Fibroblast of mammary gland (primary cell): ENCODE results near the gene PHF23.

Source experiments
- DNase-seq: peaks from one replicate; pipeline ENCODE4 v3.0.0-alpha.2; 2010; ENCODE audit warnings: low read depth
- H3K4me3 ChIP-seq: 2 replicates; pipeline ENCODE4 v1.5.1; 2011; ENCODE audit warnings: low read depth, mild to moderate bottlenecking, low read length, moderate library complexity; ENCODE audit not compliant: control insufficient read depth
- TF ChIP-seq, protein P1 (sequence below): conservative IDR thresholded peaks from 2 replicates; pipeline ENCODE4 v1.5.1; 2011; ENCODE audit warnings: low read depth, low read length, inconsistent platforms; ENCODE audit not compliant: control insufficient read depth, insufficient read depth

Gene PHF23

DNA sequence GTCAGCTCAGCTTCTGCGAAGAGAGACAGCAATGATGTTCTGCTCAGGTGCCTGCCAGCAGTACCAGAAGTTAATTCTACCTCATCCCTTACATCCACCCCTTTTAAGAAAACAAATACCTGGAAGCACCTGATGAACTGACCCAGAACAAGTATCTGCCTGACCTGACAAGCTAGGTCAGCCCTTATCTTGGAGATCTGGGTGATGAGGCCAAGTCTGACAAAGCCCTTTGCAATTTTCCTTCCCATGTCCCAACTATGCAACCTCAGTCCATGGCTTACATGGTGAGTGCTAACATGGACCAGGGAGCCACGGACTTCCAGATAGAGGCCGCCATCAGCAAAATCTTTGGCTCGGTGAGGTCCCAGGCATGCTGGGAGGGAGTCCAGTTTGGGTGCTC is 15.9 kb downstream of the PHF23 start:
- no peak for DNase-seq
- TF ChIP-seq, protein P1, sequence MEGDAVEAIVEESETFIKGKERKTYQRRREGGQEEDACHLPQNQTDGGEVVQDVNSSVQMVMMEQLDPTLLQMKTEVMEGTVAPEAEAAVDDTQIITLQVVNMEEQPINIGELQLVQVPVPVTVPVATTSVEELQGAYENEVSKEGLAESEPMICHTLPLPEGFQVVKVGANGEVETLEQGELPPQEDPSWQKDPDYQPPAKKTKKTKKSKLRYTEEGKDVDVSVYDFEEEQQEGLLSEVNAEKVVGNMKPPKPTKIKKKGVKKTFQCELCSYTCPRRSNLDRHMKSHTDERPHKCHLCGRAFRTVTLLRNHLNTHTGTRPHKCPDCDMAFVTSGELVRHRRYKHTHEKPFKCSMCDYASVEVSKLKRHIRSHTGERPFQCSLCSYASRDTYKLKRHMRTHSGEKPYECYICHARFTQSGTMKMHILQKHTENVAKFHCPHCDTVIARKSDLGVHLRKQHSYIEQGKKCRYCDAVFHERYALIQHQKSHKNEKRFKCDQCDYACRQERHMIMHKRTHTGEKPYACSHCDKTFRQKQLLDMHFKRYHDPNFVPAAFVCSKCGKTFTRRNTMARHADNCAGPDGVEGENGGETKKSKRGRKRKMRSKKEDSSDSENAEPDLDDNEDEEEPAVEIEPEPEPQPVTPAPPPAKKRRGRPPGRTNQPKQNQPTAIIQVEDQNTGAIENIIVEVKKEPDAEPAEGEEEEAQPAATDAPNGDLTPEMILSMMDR, result no peak
- H3K4me3 ChIP-seq, result no peak overlapping the region

DNA sequence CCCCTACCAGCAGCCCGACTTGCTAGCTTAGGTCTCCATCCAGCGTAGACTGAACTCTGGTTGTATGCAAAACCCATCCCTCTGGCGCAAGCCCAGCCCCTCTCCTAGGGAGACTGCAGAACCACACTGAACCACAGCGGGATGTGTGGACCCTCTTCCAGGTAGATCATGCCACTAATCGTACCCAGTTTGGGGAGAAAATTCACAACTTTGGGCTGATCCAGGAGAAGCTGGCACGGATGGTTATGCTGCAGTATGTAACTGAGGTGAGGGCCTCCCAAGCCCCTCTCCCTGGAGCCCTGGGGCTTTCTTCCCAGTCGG is 16.3 kb downstream of the PHF23 start:
- DNase-seq, result no peak
- TF ChIP-seq, protein P1, result no peak

DNA sequence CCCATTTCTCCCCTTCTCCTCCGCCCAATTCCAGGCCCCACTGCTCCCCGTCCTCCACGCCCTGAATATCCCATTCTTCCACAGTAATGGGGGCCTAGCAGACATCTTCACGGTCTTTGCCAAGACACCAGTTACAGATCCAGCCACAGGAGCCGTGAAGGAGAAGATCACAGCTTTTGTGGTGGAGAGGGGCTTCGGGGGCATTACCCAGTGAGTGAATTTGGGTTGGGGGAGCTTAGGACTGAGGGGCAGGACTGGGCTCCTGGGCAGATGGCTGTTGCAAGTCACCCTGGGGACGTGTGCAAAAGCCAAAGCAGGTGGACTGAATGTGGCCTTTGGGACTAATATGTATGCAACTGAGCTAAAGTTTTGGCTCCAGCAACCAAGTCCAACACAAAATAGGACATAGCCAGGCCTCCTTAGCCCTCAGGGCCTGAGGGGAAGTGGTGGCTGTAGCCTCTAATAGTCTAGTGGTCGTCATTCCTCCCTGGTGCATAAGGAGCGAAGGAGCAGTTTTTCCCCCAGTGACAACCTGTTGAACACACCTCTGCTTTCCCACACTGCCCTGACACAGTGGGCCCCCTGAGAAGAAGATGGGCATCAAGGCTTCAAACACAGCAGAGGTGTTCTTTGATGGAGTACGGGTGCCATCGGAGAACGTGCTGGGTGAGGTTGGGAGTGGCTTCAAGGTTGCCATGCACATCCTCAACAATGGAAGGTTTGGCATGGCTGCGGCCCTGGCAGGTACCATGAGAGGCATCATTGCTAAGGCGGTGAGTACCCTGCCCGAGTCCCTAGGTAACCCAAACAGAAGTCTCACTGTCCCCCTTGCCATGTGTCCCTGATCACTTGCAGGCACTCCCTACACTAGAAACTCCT is 16.9 kb downstream of the PHF23 start:
- no peak for DNase-seq
- no peak overlapping the region for H3K4me3 ChIP-seq
- TF ChIP-seq, protein P1, result no peak

More for the DNA sequence above, 16.3 kb downstream of the PHF23 start:
- H3K4me3 ChIP-seq, result no peak overlapping the region

DNA sequence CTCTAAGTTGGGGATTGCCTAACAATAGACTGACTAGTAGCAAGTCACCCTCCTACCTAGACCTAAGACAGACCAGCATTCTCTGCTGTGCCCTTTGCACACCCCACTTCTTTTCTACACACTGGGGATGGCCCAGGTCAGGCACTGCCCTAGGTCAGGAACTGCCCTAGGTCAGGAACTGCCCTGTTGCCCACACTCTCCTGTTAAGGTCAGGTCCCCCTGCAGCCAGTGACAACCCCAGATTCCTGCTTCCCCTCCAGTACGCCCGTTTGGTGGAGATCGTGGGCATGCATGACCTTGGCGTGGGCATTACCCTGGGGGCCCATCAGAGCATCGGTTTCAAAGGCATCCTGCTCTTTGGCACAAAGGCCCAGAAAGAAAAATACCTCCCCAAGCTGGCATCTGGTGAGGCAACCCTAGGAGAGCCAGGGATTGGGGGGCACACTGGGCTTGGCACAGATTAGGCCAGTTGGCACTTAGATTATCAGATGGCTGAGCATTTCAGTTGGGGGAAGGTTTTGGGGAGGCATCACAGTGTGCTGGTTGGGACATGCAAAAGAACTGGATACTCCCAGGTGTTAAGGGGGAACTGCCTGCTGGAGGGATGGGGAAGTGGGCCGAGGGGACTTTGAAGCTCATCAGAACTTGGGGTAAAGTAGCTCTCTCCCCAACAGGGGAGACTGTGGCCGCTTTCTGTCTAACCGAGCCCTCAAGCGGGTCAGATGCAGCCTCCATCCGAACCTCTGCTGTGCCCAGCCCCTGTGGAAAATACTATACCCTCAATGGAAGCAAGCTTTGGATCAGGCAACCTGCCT is 17.8 kb downstream of the PHF23 start:
- TF ChIP-seq, protein P1, result no peak
- H3K4me3 ChIP-seq, result peak overlapping the region; percentile 73
- no peak for DNase-seq

DNA sequence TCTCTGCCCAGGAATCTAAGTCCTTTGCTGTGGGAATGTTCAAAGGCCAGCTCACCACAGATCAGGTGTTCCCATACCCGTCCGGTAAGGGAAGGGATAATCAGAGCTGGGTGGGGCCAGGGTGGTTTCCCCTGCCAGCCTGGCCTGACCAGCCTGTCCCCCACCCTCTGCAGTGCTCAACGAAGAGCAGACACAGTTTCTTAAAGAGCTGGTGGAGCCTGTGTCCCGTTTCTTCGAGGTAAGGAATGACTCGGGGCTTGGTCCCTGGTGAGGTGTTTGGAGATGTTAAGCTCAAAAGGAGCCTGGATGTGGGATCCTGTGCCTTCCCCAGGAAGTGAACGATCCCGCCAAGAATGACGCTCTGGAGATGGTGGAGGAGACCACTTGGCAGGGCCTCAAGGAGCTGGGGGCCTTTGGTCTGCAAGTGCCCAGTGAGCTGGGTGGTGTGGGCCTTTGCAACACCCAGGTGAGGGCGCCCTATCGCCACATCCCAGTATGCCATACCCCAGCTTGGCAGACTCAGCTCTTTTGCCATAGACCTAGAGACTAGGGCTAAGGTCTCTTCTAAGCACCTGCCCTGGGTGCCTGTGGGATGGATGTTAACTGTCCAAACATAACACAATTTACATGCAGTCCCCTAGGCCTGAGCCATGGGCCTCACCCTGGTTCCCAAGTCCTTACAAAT is 18.5 kb downstream of the PHF23 start:
- TF ChIP-seq, protein P1, result peak; percentile 48
- peak; percentile 67 for DNase-seq
- peak overlapping the region; percentile 73 for H3K4me3 ChIP-seq

DNA sequence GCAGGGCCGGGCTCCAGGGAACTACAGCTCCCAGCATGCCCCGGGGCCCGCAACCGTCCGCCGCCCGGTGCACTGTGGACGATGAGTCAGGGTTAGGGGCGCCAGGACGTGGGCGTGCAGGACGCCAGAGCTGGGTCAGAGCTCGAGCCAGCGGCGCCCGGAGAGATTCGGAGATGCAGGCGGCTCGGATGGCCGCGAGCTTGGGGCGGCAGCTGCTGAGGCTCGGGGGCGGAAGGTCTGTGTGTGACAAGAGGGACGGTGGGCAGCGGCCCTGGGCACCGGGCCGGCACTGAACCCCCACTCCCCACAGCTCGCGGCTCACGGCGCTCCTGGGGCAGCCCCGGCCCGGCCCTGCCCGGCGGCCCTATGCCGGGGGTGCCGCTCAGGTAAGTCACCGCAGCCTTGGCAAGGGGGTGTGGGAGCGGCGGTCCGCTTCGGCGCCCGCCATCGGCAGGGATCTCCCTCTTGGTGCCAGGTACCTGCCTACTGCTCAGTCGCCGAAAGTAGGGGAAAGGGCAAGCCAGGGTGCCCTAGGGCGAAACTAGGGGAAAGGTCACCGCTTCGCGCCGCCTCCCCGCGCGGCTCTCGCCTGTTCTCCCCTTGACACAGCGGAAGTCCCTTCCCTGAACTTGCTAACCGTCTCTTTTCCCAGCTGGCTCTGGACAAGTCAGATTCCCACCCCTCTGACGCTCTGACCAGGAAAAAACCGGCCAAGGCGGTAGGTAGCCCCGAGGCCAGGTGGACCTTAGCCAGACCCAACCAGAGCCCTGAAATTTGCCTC is 19.3 kb downstream of the PHF23 start, which contains the start of the genes ACADVL and DLG4:
Gene ACADVL, plus strand, starts transcription at position 127 of the 781 bp plus-strand sequence. Its CDS starts 47 bp downstream, at position 174.
Gene DLG4, minus strand, starts transcription at position 25 of the 781 bp plus-strand sequence.
- peak within 1 kb of the TSS; percentile 73 for H3K4me3 ChIP-seq
- TF ChIP-seq, protein P1, result no peak
- peak; percentile 86 for DNase-seq
